T-helper 2 cell treated with Interferon-gamma antibody and Interleukin-4, amounts not matched to agents 100 ng/mL and 5 ng/mL, for 36 hours (primary cell): ENCODE data around the gene DEPDC5. TPM values are rescaled to one million over a fixed set of nuclear protein-coding genes. Genes with fewer than 3 reads are reported as not detected.

Experiments used
- intact Hi-C: fragments of 100-400 bp; cut with micrococcal nuclease; formaldehyde crosslinking; loops from one replicate; pipeline ENCODE4 v1.15.1; 2023
- total RNA-seq: library from RNA; stranded (reverse); gene quantifications from 2 replicates; pipeline ENCODE4 v1.2.3, GENCODE V29; 2022

DEPDC5 gene
- total RNA-seq, 1 donor from 2014 or later: 38.5 TPM

GRCh38 chr22:31848411-31848810 is 94.6 kb downstream of the DEPDC5 start:
- intact Hi-C loops: no loop called here

- intact Hi-C loops: no loop called here
These were observed 96.3 kb downstream of the DEPDC5 start for GRCh38 chr22:31850135-31850534.

- intact Hi-C loops: no loop called here
These were observed 99.0 kb downstream of the DEPDC5 start for GRCh38 chr22:31852691-31853421.

- intact Hi-C loops: no loop called here
These were observed 100.1 kb downstream of the DEPDC5 start for GRCh38 chr22:31853736-31854495.

GRCh38 chr22:31857247-31857646 is 103.4 kb downstream of the DEPDC5 start:
- intact Hi-C loops: no loop called here

GRCh38 chr22:31861226-31861840 is 107.5 kb downstream of the DEPDC5 start:
- intact Hi-C loops: no loop called here

- intact Hi-C loops: no loop called here
These were observed 113.1 kb downstream of the DEPDC5 start for GRCh38 chr22:31866918-31867317.

- intact Hi-C loops: no loop called here
These were observed 113.8 kb downstream of the DEPDC5 start for GRCh38 chr22:31867386-31868153.

- intact Hi-C loops: no loop called here
These were observed 115.9 kb downstream of the DEPDC5 start for GRCh38 chr22:31869739-31870138.

GRCh38 chr22:31870890-31871289 is 117.1 kb downstream of the DEPDC5 start:
- intact Hi-C loops: no loop called here

- intact Hi-C loops: no loop called here
These were observed 117.7 kb downstream of the DEPDC5 start for GRCh38 chr22:31871480-31871879.

GRCh38 chr22:31872209-31872608 is 118.4 kb downstream of the DEPDC5 start:
- intact Hi-C loops: no loop called here

GRCh38 chr22:31874821-31875220 is 121.0 kb downstream of the DEPDC5 start:
- intact Hi-C loops: no loop called here

- intact Hi-C loops: no loop called here
These were observed 122.5 kb downstream of the DEPDC5 start for GRCh38 chr22:31876156-31876920.

GRCh38 chr22:31879585-31879984 is 125.8 kb downstream of the DEPDC5 start:
- intact Hi-C loops: no loop called here

GRCh38 chr22:31881200-31881599 is 127.4 kb downstream of the DEPDC5 start:
- intact Hi-C loops: no loop called here

- intact Hi-C loops: no loop called here
These were observed 128.0 kb downstream of the DEPDC5 start for GRCh38 chr22:31881865-31882264.

GRCh38 chr22:31882971-31883370 is 129.2 kb downstream of the DEPDC5 start:
- intact Hi-C loops: no loop called here

GRCh38 chr22:31883989-31884388 is 130.2 kb downstream of the DEPDC5 start:
- intact Hi-C loops: no loop called here

GRCh38 chr22:31891366-31892079 is 137.7 kb downstream of the DEPDC5 start:
- intact Hi-C loops: no loop called here
